ENCODE measurements around the gene OCIAD2. TPM values are rescaled to one million over a fixed set of nuclear protein-coding genes. Genes with fewer than 3 reads are reported as not detected.

Gene OCIAD2
- polyA plus RNA-seq, 1 experiment = 34.2 TPM

DNA sequence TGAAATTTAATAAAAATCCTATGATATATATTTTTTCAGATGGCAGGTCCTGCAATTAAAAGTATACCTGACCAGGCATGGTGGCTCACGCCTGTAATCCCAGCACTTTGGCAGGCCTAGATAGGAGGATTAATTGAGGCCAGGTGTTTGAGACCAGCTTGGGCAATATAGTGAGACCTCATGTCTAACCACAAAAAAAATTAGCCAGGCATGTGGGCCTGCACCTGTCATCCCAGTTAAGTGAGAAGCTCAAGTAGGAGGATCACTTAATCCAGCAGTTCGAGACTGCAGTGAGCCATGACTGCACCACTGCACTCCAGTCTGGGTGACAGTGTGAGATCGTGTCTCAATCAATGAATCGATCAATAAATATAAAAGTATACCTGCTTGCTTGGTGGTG is 2.5 kb downstream of the OCIAD2 start:
- ChIA-PET POLR2A (no interaction called here), CTCF (interaction anchor here (1.1 kb wide), 1 partner anchor 56 kb away, joined by 3 read pairs; no protein-coding TSS in a partner anchor)
- TF ChIP-seq, protein P1, sequence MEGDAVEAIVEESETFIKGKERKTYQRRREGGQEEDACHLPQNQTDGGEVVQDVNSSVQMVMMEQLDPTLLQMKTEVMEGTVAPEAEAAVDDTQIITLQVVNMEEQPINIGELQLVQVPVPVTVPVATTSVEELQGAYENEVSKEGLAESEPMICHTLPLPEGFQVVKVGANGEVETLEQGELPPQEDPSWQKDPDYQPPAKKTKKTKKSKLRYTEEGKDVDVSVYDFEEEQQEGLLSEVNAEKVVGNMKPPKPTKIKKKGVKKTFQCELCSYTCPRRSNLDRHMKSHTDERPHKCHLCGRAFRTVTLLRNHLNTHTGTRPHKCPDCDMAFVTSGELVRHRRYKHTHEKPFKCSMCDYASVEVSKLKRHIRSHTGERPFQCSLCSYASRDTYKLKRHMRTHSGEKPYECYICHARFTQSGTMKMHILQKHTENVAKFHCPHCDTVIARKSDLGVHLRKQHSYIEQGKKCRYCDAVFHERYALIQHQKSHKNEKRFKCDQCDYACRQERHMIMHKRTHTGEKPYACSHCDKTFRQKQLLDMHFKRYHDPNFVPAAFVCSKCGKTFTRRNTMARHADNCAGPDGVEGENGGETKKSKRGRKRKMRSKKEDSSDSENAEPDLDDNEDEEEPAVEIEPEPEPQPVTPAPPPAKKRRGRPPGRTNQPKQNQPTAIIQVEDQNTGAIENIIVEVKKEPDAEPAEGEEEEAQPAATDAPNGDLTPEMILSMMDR (IDR thresholded peaks at IDR 0.05; ENCODE audit: insufficient read depth, low read depth, low read length) = no peak
- Histone ChIP-seq H3K36me3 (ENCODE audit: control insufficient read depth, insufficient read depth, low read length) (peaks cover 7% of the 10 kb centered on the region; the same call in 1 of the 2 replicates), H3K27me3 (ENCODE audit: control insufficient read depth, insufficient read depth, low read length) (no peaks in the 10 kb centered on the region), H3K4me3 (ENCODE audit: low read depth, low read length) (no peak overlapping the region)
- no peak for DNase-seq (ENCODE audit: low read depth)

DNA sequence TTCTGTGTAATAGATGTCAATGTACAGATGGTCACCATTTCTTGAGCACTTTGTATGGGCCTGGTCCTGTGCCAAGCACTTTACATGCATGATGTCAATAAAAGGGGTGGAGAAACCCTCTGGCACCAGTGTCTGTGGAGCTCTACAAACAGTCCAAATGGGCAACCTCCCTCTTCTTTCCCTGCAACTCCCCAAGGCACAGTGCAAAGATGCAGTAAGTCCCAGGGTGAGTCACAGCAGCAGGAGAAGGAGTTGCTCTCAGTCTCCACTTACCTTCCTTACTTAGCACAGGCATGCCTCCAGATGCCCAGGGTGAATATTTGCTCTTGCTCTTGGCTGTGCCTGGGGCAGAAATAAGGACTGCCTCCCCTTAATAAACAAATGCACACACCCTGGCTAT is 4.3 kb downstream of the OCIAD2 start:
- no peak overlapping the region for H3K4me3 ChIP-seq (ENCODE audit: low read depth, low read length)
- TF ChIP-seq, protein P1 (IDR thresholded peaks at IDR 0.05; ENCODE audit: insufficient read depth, low read depth, low read length) = no peak
- ChIA-PET POLR2A (no interaction called here), CTCF (interaction anchor here (2.1 kb wide), 1 partner anchor 11 kb away, joined by 6 read pairs; no protein-coding TSS in a partner anchor)
- DNase-seq (ENCODE audit: low read depth) = no peak
- no peaks in the 10 kb centered on the region for H3K27me3 ChIP-seq (ENCODE audit: control insufficient read depth, insufficient read depth, low read length)
- peaks cover 7% of the 10 kb centered on the region; the same call in 1 of the 2 replicates for H3K36me3 ChIP-seq (ENCODE audit: control insufficient read depth, insufficient read depth, low read length)

DNA sequence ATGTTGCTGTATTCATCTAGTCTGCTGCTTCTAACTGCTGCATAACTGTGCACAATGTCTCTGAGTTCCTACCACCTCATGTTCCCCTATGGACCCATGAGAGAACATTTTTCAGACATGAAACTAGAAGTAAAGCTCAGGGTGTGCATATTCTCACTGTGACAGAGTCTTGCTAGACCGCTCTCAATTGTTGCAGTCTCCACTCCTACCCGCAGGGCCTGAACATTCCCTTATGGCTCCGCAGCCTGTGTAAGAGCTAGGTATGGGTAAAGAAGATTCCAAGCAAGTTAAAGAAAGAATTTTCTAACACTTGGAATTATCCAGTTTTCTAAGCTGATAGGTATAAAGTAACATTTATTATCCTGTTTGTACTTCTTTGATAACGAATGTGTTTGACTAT is 5.4 kb downstream of the OCIAD2 start:
- TF ChIP-seq, protein P1 (IDR thresholded peaks at IDR 0.05; ENCODE audit: insufficient read depth, low read depth, low read length) = no peak
- Histone ChIP-seq H3K4me3 (ENCODE audit: low read depth, low read length) (no peak overlapping the region), H3K27me3 (ENCODE audit: control insufficient read depth, insufficient read depth, low read length) (no peaks in the 10 kb centered on the region), H3K36me3 (ENCODE audit: control insufficient read depth, insufficient read depth, low read length) (peaks cover 8% of the 10 kb centered on the region; the same call in 1 of the 2 replicates)
- DNase-seq (ENCODE audit: low read depth) = no peak
- ChIA-PET POLR2A (no interaction called here), CTCF (interaction anchor here (2.1 kb wide), 1 partner anchor 10 kb away, joined by 6 read pairs; no protein-coding TSS in a partner anchor)

DNA sequence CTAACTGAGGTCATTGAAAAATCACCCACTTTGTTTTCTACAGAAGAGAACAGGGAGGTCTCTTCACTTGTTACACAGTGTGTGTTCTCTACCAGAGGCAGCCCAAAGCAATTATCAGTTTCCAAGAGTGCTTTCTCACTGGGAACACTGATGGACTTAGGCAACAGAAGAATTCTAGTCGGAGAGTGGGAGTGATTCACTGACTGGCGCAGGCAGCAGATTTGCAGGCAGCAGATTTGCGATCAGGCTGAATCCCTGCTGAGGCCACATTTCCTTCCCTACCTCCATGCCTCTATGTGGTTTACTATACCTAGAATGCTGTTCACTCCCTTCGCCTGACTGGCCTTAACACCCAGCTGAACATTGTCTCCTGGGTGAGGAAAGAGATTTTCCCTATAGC is 6.6 kb downstream of the OCIAD2 start:
- POLR2A ChIA-PET = no interaction called here
- CTCF ChIA-PET = no interaction called here
- H3K36me3 ChIP-seq (ENCODE audit: control insufficient read depth, insufficient read depth, low read length) = peaks cover 8% of the 10 kb centered on the region; the same call in 1 of the 2 replicates

DNA sequence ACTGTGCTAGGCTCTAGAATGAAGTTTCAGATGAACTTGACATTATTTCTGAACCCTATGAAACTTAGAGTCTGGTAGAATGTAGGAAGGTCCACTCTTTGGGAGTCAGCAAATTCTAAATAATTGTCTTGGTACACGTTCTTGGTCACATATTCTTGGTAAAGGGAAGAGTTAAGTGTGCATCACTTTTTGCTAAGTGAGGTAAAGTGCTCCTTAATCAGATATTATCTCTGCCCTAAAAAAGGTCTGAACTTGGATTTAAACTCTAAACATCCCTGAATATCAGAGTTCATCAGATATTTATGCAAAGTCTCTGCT is 7.2 kb downstream of the OCIAD2 start:
- no peak for DNase-seq (ENCODE audit: low read depth)
- Histone ChIP-seq H3K27me3 (ENCODE audit: control insufficient read depth, insufficient read depth, low read length) (no peaks in the 10 kb centered on the region), H3K4me3 (ENCODE audit: low read depth, low read length) (no peak overlapping the region), H3K36me3 (ENCODE audit: control insufficient read depth, insufficient read depth, low read length) (peaks cover 8% of the 10 kb centered on the region; the same call in 1 of the 2 replicates)
- ChIA-PET CTCF (no interaction called here), POLR2A (no interaction called here)
- TF ChIP-seq, protein P1 (IDR thresholded peaks at IDR 0.05; ENCODE audit: insufficient read depth, low read depth, low read length) = no peak

More for the DNA sequence above, 6.6 kb downstream of the OCIAD2 start:
- DNase-seq (ENCODE audit: low read depth) = no peak
- TF ChIP-seq, protein P1 (IDR thresholded peaks at IDR 0.05; ENCODE audit: insufficient read depth, low read depth, low read length) = no peak
- Histone ChIP-seq H3K27me3 (ENCODE audit: control insufficient read depth, insufficient read depth, low read length) (no peaks in the 10 kb centered on the region), H3K4me3 (ENCODE audit: low read depth, low read length) (no peak overlapping the region)
